Muscle layer of colon (tissue), 2 donors: Measurements from ENCODE around the gene MOV10L1.

Experiments
- H3K27ac ChIP-seq: one replicate; pipeline ENCODE4 v1.7.0; 2013; ENCODE audit warnings: low read depth, mild to moderate bottlenecking, low read length, moderate library complexity
- H3K27me3 ChIP-seq, 2 donors: one replicate each; pipeline ENCODE4 v1.7.0; 2013; ENCODE audit warnings: low read length in 2 of 2, mild to moderate bottlenecking in 2 of 2; ENCODE audit not compliant: insufficient read depth in 2 of 2, control insufficient read depth in 1 of 2
- H3K36me3 ChIP-seq: one replicate; pipeline ENCODE4 v1.7.0; 2013; ENCODE audit warnings: mild to moderate bottlenecking, low read length; ENCODE audit not compliant: insufficient read depth
- H3K4me1 ChIP-seq: one replicate; pipeline ENCODE4 v1.7.0; 2013; ENCODE audit warnings: mild to moderate bottlenecking, low read length; ENCODE audit not compliant: insufficient read depth
- H3K4me3 ChIP-seq, 2 donors: one replicate each; pipeline ENCODE4 v1.7.0; 2013; ENCODE audit warnings: low read length in 2 of 2, low read depth in 1 of 2, mild to moderate bottlenecking in 1 of 2, moderate library complexity in 1 of 2
- H3K9ac ChIP-seq: one replicate; pipeline ENCODE4 v1.7.0; 2013; ENCODE audit warnings: low read length
- H3K9me3 ChIP-seq: one replicate; pipeline ENCODE4 v1.7.0; 2013; ENCODE audit warnings: mild to moderate bottlenecking, low read length
- donor health status: abdominal sarcoma.
- donor health status: Adenocarcinoma of cecum.

Gene MOV10L1

DNA sequence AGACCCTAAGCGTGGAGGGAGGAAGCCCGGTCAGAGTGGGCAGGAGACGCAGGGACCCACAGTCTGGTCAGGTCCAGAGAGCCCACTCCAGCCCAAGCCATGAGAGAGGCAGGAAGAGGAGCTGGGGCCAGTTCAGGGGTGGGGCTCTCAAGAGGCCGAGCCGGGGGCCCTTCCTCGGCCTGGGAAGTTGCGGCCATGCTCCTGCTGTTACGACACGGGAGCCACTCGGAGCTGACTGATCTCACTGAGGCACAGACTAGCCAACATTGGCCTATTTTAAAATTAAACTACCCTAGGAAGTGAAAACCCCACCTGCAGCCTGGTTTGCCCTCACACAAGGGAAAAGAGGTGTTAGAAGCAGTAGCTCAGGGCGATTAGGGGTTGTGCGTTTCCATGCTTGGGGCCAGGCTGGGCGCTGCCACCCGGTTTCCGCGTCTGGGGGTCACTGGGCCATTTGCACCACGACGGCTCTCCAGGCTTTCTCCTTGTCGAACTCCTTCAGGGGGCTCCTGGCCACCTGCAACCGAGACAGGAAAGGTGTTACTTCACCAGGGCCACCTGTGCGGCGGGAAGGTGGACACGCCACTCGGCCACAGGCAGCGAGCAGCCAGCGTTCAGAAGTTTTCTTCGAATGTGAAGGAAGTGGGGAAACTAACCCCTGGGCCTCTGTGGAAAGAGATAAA, 28.5 kb upstream of the MOV10L1 start:
- H3K27me3 ChIP-seq = peaks cover 8 to 51% of the 10 kb centered on the region in 2 donors
- no peaks in the 10 kb centered on the region for H3K9me3 ChIP-seq
- no peaks in the 10 kb centered on the region for H3K36me3 ChIP-seq
- no peaks in the 10 kb centered on the region for H3K4me1 ChIP-seq
- no peak overlapping the region for H3K4me3 ChIP-seq
- H3K27ac ChIP-seq = no peak overlapping the region
- H3K9ac ChIP-seq = no peak overlapping the region

GRCh38 chr22:50061824-50062355, 27.9 kb upstream of the MOV10L1 start:
- H3K27me3 ChIP-seq = peaks cover 7 to 47% of the 10 kb centered on the region in 2 donors
- H3K9me3 ChIP-seq = no peaks in the 10 kb centered on the region
- H3K4me3 ChIP-seq = no peak overlapping the region
- H3K9ac ChIP-seq = no peak overlapping the region
- H3K27ac ChIP-seq = no peak overlapping the region
- no peaks in the 10 kb centered on the region for H3K4me1 ChIP-seq
- H3K36me3 ChIP-seq = no peaks in the 10 kb centered on the region

DNA sequence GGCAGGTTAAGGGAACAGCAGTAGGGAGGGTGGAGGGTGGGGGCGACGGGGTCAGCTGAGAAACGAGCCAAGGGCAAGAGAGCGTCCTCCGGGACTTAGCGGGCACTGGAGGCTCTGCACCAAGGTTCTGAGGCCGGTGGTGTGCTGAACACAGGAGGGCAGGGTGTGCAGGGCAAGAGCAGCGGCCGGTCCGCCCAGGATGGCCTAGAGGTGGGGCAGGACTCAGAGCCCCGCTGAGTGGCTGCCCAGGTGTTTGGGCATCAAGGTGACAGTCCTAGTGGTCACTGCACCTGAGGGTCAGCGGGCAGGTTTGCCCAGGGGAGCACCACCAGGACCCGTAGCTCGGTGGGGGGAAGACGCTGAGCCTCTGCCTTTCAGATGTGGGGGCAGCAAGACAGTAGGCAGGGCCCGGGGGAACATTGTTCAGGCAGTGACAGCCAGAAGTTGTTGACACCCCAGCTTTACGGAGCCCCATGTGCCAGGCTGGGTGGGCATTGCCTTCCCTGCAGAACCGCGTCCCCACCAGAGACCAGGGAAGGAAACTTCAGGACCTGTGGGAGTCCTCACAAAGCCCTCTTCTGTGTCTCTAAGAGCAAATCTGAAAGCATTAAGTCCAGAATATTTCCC, 27.2 kb upstream of the MOV10L1 start:
- no peak overlapping the region for H3K27ac ChIP-seq
- no peaks in the 10 kb centered on the region for H3K9me3 ChIP-seq
- H3K36me3 ChIP-seq = no peaks in the 10 kb centered on the region
- H3K4me3 ChIP-seq = no peak overlapping the region
- H3K27me3 ChIP-seq = peaks cover 0 to 42% of the 10 kb centered on the region in 2 donors
- H3K9ac ChIP-seq = no peak overlapping the region
- no peaks in the 10 kb centered on the region for H3K4me1 ChIP-seq

- no peak overlapping the region for H3K9ac ChIP-seq
- no peaks in the 10 kb centered on the region for H3K4me1 ChIP-seq
- peaks cover 0 to 33% of the 10 kb centered on the region in 2 donors for H3K27me3 ChIP-seq
- no peak overlapping the region for H3K27ac ChIP-seq
- no peaks in the 10 kb centered on the region for H3K9me3 ChIP-seq
- H3K36me3 ChIP-seq = no peaks in the 10 kb centered on the region
- no peak overlapping the region for H3K4me3 ChIP-seq
Measured at GRCh38 chr22:50063589-50064393, 26.0 kb upstream of the MOV10L1 start.

DNA sequence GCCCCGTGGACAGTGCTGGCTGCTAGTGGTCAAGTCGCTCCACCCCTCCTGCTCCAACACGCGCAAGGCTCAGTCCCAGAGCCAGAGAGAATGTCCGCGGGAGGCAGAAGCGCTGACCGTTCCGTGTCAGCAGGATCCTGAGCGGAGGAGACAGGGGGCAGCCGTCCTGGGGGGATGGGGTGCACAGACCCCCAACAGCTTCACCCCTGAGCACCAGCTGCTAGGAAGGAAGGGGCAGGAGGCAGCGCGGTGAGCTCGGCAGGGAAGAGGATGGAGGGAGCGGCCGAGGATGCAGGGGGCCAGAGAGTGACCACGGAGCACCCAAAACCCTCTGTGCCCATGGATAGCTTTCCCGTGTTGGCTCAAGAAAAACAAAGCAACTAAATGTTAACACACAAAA, 25.4 kb upstream of the MOV10L1 start:
- no peaks in the 10 kb centered on the region for H3K4me1 ChIP-seq
- no peaks in the 10 kb centered on the region for H3K36me3 ChIP-seq
- H3K27ac ChIP-seq = no peak overlapping the region
- no peak overlapping the region for H3K4me3 ChIP-seq
- no peaks in the 10 kb centered on the region for H3K9me3 ChIP-seq
- H3K27me3 ChIP-seq = peaks cover 0 to 26% of the 10 kb centered on the region in 2 donors
- H3K9ac ChIP-seq = no peak overlapping the region

DNA sequence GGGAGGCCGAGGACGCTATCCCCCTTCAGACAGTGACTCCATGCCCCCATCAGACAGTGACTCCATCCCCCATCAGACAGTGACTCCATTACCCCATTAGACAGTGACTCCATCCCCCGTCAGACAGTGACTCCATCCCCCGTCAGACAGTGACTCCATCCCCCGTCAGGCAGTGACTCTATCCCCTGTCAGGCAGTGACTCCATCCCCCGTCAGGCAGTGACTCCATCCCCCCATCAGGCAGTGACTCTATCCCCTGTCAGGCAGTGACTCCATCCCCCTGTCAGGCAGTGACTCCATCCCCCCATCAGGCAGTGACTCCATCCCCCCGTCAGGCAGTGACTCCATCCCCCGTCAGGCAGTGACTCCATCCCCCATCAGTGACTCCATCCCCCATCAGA, 22.6 kb upstream of the MOV10L1 start:
- Histone ChIP-seq H3K9me3 (no peaks in the 10 kb centered on the region), H3K27me3 (peaks cover 0 to 12% of the 10 kb centered on the region in 2 donors), H3K9ac (no peak overlapping the region), H3K27ac (no peak overlapping the region), H3K4me3 (no peak overlapping the region), H3K4me1 (no peaks in the 10 kb centered on the region), H3K36me3 (no peaks in the 10 kb centered on the region)

DNA sequence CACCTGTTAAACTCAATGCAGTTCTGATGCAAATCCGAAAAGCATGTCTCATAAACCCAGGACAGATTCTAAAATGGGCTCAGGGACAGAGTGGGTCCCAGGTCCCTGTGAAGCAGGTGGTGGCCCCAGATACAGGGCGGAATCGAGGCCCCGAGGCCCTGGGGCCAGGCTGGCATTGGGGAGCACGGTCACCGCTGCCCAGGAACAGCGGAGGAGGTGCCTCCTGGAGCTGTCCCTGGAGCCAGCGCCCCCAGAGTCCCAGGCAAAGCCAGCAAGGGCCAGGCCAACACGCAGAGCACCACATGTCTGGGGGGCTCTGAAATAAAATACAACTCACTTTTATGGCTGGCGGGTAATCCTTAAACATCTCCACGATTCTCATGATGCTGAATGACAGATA, 21.7 kb upstream of the MOV10L1 start:
- Histone ChIP-seq H3K27me3 (peaks cover 0 to 14% of the 10 kb centered on the region in 2 donors), H3K4me1 (no peaks in the 10 kb centered on the region), H3K36me3 (no peaks in the 10 kb centered on the region)

GRCh38 chr22:50070366-50070765, 19.4 kb upstream of the MOV10L1 start:
- Histone ChIP-seq H3K27me3 (peaks cover 0 to 9% of the 10 kb centered on the region in 2 donors), H3K4me3 (no peak overlapping the region), H3K36me3 (no peaks in the 10 kb centered on the region), H3K9me3 (no peaks in the 10 kb centered on the region), H3K9ac (no peak overlapping the region), H3K27ac (no peak overlapping the region), H3K4me1 (no peaks in the 10 kb centered on the region)

More for the DNA sequence above, 21.7 kb upstream of the MOV10L1 start:
- Histone ChIP-seq H3K4me3 (no peak overlapping the region), H3K27ac (no peak overlapping the region), H3K9me3 (no peaks in the 10 kb centered on the region), H3K9ac (no peak overlapping the region)

- H3K4me3 ChIP-seq = no peak overlapping the region
- no peak overlapping the region for H3K27ac ChIP-seq
Measured at GRCh38 chr22:50071432-50072166, 18.2 kb upstream of the MOV10L1 start.

DNA sequence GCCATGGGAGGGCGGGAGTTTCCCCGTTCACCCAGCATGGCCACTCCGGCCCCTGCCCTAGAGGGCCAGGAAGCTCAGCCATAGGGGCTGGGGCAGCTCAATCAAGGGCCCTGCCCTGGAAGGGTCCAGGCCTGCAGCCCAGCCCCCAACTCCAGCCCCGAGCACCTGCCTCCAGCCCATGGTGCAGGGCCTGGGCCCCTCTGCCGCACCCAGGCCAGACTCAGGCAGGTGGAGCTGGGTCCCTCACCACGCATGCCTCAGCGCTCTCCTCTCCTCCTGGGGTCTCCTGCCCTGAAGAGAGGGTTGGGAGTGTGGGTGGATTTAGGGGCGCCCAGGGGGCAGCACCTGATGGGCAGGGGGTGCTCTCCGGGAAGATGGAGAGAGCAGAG, 17.6 kb upstream of the MOV10L1 start:
- H3K9ac ChIP-seq = no peak overlapping the region
- no peaks in the 10 kb centered on the region for H3K36me3 ChIP-seq
- no peak overlapping the region for H3K4me3 ChIP-seq
- H3K27ac ChIP-seq = no peak overlapping the region
- no peaks in the 10 kb centered on the region for H3K4me1 ChIP-seq
- peaks cover 0 to 9% of the 10 kb centered on the region in 2 donors for H3K27me3 ChIP-seq
- no peaks in the 10 kb centered on the region for H3K9me3 ChIP-seq

More at GRCh38 chr22:50071432-50072166, 18.2 kb upstream of the MOV10L1 start:
- Histone ChIP-seq H3K9me3 (no peaks in the 10 kb centered on the region), H3K36me3 (no peaks in the 10 kb centered on the region), H3K9ac (no peak overlapping the region), H3K4me1 (no peaks in the 10 kb centered on the region), H3K27me3 (peaks cover 0 to 9% of the 10 kb centered on the region in 2 donors)
